Brain microvascular endothelial cell (primary cell): ENCODE measurements around the gene CHST11.

Source experiments
- DNase-seq: peaks from one replicate; pipeline ENCODE4 v3.0.0-alpha.2; 2020
- H3K27ac ChIP-seq: fragments of 250-450 bp; sonication (Bioruptor Pico); 2 replicates; pipeline ENCODE4 v1.5.1; 2020; ENCODE audit warnings: mild to moderate bottlenecking, moderate library complexity
- H3K27me3 ChIP-seq: fragments of 250-450 bp; sonication (Bioruptor Pico); replicated peaks from 2 replicates; pipeline ENCODE4 v1.5.1; 2020; ENCODE audit warnings: mild to moderate bottlenecking
- H3K36me3 ChIP-seq: fragments of 250-450 bp; sonication (Bioruptor Pico); replicated peaks from 2 replicates; pipeline ENCODE4 v1.5.1; 2020; ENCODE audit warnings: mild to moderate bottlenecking
- H3K4me3 ChIP-seq: 2 replicates; pipeline ENCODE4 v1.5.1; 2011; ENCODE audit warnings: low read depth, mild to moderate bottlenecking, control low read depth, low read length, moderate library complexity
- in situ Hi-C: cut with HindIII; loops from 2 replicates; pipeline ENCODE4 v1.10.0; 2017; ENCODE audit warnings: low sequenced_read_pairs, low pct_ligation_motif_present
- TF ChIP-seq, protein P1 (sequence below): IDR thresholded peaks from 2 replicates; pipeline ENCODE4 v1.5.1; 2011; ENCODE audit warnings: low read depth, mild to moderate bottlenecking, moderate library complexity, low read length, control low read depth, inconsistent platforms; ENCODE audit errors: missing control alignments

Gene CHST11

DNA sequence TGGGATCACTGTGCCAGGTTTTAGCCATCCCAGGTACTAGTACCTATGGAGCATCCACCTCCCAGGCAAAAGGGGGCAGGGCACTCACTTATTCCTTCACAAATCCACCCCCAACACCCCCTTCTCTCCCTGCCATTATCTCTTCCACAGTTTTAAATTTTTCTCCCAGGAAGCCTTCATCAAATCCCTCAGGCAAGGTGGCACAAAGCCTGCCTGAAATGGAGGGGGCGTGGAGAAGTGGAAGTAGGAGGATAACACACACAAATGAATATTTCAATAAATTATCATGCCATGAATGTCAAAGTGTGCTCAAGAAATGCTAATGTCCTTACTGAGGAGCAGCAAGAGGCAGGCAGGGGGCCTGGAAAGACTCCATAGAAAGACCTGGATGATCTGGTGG lies 4.7 kb upstream of the CHST11 start:
- TF ChIP-seq, protein P1, sequence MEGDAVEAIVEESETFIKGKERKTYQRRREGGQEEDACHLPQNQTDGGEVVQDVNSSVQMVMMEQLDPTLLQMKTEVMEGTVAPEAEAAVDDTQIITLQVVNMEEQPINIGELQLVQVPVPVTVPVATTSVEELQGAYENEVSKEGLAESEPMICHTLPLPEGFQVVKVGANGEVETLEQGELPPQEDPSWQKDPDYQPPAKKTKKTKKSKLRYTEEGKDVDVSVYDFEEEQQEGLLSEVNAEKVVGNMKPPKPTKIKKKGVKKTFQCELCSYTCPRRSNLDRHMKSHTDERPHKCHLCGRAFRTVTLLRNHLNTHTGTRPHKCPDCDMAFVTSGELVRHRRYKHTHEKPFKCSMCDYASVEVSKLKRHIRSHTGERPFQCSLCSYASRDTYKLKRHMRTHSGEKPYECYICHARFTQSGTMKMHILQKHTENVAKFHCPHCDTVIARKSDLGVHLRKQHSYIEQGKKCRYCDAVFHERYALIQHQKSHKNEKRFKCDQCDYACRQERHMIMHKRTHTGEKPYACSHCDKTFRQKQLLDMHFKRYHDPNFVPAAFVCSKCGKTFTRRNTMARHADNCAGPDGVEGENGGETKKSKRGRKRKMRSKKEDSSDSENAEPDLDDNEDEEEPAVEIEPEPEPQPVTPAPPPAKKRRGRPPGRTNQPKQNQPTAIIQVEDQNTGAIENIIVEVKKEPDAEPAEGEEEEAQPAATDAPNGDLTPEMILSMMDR: no peak
- Histone ChIP-seq H3K4me3 (no peak overlapping the region), H3K27me3 (no peaks in the 10 kb centered on the region), H3K36me3 (no peaks in the 10 kb centered on the region), H3K27ac (no peak overlapping the region)
- DNase-seq: no peak
- in situ Hi-C loops: no loop called here

DNA sequence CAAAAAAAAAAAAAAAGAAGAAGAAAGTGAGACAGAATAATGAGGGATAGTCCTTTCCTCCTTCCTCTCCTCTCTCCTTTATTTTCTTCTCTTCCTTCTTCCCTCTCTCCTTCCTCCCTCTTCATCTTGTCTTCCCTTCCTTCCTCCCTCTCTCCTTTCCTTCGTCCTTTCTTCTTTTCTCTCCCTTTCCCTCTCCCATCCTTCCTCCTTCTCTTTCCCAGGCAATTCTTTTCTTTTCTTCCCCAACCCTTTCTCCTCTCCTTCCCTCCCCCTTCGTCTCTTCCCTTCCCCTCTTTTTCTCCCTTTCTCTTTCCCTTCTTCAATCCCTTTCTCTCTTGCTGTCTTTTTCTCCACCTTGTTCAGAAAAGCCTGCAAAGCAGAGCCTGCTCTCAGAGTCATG lies 3.6 kb upstream of the CHST11 start:
- Histone ChIP-seq H3K27me3 (no peaks in the 10 kb centered on the region), H3K36me3 (no peaks in the 10 kb centered on the region), H3K4me3 (no peak overlapping the region), H3K27ac (no peak overlapping the region)
- no peak for DNase-seq
- in situ Hi-C loops: no loop called here
- TF ChIP-seq, protein P1: no peak

DNA sequence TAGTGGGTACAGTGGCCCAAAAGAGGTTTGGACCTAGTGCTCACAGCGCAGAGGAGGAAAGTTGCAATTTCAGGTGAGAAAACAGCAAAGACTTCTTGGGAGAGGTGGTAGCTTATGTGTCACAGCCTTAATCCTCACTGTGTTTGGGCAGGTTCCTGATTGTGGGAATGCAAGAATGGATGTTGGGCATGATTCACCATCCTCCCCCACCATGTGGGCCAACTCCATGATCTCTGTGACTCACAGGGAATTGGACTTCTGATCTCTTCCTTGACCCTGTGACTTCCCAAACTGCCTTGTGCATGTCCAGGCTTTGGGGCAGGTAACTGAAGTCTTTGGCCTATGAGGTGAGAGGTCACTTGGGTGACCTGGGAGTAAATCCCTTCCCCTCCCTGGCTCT lies 1.8 kb upstream of the CHST11 start:
- H3K4me3 ChIP-seq: no peak overlapping the region
- DNase-seq: no peak
- no peaks in the 10 kb centered on the region for H3K36me3 ChIP-seq
- H3K27ac ChIP-seq: no peak overlapping the region
- no peaks in the 10 kb centered on the region for H3K27me3 ChIP-seq
- in situ Hi-C loops: no loop called here
- TF ChIP-seq, protein P1: no peak

DNA sequence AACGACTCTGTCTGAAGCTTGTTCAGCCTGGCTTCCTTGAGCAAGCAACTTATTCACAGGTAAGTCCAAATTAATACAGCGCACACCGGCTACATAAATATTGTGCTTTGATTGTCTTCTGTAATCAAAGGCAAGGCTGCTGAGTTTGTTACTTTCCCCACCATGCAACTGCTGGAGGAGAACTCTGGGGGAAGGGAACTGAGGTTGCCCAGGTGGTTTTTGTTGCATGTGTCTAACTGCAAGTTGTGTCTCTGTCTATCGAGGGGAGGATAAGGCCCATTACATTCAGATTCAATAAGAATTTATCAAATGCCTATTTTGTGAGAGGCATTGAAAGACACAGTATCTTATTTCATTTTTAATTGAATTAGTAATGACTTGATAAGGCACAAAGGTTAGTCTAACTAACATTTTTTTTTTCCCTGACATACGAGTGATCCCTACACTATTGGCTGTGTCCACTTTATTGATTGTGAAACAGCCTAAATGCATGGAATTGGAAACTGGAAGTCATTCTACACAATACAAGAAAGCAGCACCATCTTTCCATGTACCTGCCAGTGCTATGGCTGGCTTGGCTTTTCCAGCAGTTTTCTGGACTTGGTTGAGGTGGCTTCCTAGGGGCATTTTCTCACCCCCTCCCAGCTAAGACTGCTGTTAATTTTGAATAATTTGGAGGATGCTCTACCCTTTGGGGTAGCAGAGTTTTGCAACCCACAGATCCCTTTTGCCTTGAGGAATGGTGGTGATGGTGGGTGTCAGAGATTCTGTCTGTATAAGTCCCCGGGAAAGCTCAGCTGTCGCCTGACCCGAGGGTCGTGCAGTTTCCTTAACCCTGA lies 951 bp upstream of the CHST11 start:
- in situ Hi-C loops: no loop called here
- no peak for DNase-seq
- Histone ChIP-seq H3K4me3 (peak overlapping the region; percentile 91), H3K36me3 (no peaks in the 10 kb centered on the region), H3K27me3 (no peaks in the 10 kb centered on the region), H3K27ac (no peak overlapping the region)
- TF ChIP-seq, protein P1: no peak

DNA sequence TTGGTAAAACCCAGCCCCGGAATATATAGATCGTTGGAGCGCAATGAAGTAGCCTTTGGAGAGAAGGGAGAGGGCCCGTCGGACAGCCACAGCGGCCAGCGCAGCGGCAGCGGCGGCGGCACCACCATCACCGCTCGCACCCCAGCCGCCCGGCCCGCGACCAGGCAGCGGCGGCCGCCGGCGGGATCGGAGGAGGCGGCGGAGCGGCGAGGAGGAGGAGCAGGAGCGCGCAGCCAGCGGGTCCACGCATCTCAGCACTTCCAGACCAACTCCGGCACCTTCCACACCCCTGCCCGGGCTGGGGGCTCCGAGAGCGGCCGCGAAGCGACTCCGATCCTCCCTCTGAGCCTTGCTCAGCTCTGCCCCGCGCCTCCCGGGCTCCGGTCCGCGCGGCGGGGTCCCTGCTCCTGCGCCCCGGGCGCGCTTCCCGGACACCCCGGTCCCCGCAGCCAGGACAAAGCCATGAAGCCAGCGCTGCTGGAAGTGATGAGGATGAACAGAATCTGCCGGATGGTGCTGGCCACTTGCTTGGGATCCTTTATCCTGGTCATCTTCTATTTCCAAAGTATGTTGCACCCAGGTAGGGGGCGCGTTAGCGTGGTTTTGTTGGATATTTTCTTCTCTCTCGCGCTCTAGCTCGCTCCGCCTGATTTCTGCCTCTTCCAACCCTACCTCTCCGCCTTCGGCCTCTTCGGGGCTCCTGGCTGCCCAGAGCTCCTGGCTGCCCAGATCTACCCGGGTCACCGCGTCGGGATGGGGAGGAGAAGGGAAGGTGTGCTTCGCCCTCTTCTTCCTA lies 400 bp downstream of the CHST11 start:
- TF ChIP-seq, protein P1: peak; percentile 62
- in situ Hi-C loops: no loop called here
- no peaks in the 10 kb centered on the region for H3K36me3 ChIP-seq
- DNase-seq: peak; percentile 73
- H3K27me3 ChIP-seq: no peaks in the 10 kb centered on the region
- H3K4me3 ChIP-seq: peak overlapping the region; percentile 91
- peak overlapping the region; percentile 55 for H3K27ac ChIP-seq
